GM18499 (cell line): ENCODE data around the gene NEURL1B.
"Not testable (repeated sequence)": the region's sequence is repeated elsewhere in the genome, so short reads cannot be mapped to it uniquely, and the experiment has no call there.

Experiments used
- ATAC-seq: cut with Tn5 transposase; IDR thresholded peaks from one replicate; pipeline ENCODE4 v1.9.1; 2021; ENCODE audit warnings: moderate number of reproducible peaks; ENCODE audit not compliant: insufficient read depth, unreplicated experiment

The NEURL1B gene

GRCh38 chr5:172710676-172711075, 69.6 kb downstream of the NEURL1B start:
- no peak for ATAC-seq

DNA sequence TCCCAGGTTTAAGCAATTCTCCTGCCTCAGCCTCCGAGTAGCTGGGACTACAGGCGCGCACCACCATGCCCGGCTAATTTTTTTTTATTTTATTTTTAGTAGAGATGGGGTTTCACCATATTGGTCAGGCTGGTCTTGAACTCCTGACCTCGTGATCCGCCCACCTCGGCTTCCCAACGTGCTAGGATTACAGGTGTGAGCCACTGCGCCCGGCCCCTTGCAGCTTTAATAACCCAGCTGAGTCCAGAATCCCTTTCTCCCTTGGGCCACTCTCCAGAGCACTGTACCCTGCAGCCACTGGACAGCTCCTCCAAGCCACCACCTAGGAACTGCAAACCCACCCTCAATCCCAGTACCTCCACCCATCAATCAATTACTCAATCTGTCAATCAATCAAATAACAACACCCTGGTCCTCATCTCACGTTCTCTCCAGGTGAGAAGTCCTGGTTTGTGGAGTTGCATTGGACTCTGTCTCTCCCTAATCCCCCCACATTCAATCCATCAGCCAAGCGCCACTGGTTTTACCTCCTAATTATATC, 70.3 kb downstream of the NEURL1B start:
- ATAC-seq: not testable (repeated sequence)

DNA sequence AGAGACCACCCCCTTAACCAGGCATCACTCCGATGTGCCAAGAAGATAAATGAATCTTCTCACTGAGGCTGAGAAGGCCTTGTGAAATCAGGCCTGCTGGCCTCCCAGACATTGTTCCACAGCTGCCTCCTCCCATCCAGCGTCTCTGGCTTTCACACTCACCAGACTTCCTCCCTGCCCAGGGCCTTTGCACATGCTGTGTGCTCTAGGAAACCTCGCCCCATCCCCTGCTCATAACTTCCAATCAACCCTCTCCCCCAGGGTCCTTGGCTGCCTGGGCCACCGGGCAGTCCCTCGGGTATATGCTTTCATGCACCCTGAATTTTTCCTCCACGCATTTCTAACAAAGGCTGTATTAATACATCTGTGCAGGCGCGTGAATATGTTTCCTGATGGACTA, 71.5 kb downstream of the NEURL1B start:
- no peak for ATAC-seq

GRCh38 chr5:172713113-172713808, 72.2 kb downstream of the NEURL1B start:
- ATAC-seq: no peak

- ATAC-seq: no peak
These were observed 72.9 kb downstream of the NEURL1B start for GRCh38 chr5:172713809-172714490.

- ATAC-seq: no peak
These were observed 73.7 kb downstream of the NEURL1B start for GRCh38 chr5:172714491-172715420.

DNA sequence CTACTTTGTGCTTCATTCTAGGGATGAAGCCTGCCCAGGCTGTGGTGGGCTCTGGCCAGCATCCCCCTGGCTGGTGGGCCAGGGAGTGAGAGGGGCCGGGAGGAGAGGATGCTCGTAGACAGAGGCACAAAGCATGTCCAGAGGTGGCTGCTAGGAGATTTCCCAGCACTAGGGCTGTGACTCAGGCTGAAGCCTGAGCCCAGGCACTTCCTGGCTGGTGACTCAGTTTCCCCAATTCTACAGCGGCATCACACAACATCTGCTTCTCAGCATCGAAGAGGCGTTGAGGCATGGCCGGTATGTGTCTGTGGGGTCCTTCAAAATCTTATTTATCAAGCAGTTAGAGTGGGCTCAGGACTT, 74.3 kb downstream of the NEURL1B start:
- no peak for ATAC-seq

DNA sequence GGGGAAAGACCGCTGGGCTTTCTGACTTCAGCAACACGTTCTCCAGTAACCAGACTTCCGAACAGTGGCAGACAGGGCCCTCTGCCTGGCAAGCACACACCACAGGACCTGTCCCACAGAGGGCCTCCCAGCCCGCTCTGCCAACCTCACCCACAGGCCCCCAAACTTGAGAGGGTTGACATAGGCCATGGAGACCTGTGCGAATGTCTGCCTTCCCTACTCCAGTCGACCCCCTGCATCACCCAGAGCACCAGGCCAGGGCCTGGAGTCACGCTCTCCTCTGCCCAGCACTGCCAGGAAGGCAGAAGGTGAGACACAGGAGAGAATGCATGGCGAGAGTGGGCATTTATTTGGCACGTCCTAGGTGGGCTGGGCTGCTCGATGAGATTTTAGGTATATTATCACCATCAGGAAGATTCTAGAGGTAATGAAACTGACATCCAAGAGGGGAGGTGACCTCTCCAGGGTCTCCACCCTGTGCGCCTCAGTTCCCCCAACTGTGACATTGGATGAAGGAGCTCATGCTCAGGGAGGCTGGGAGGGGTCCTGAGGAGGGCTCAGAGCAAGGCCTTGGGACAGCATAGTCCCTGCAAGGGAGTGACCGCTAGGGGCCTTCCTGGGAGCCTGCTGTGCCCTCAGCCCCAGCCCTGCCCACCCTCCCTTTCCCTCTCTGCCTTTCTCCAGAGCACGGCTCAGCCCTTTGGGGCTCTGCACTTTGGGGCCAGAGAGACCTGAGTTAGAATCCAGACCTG, 75.0 kb downstream of the NEURL1B start:
- ATAC-seq: no peak

DNA sequence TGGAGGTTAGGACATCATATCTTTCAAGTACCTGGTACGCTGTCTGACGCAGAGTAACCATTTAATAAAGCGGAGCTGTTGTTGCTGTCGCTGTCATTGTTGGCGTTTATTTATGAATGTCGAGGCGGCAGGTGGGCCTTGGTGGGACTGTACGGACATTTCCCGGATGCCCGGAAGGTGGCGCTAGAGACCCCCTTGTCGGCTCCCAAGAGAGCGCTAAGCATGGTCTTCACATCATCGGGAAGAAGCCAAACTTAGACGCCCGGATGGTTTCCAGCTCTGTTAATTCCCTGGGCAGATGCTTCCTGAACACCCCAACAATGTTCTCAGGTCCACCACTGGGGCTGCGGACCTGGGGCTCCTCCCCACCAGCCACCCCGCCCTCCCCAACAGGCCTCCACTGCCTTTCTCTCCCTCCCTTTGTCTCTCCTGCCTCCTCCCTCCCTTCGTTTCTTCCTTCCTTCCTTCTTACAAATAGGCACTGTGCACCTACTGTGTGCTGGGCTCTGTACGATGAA, 75.8 kb downstream of the NEURL1B start:
- no peak for ATAC-seq

- no peak for ATAC-seq
These were observed 76.6 kb downstream of the NEURL1B start for GRCh38 chr5:172717481-172718195.

DNA sequence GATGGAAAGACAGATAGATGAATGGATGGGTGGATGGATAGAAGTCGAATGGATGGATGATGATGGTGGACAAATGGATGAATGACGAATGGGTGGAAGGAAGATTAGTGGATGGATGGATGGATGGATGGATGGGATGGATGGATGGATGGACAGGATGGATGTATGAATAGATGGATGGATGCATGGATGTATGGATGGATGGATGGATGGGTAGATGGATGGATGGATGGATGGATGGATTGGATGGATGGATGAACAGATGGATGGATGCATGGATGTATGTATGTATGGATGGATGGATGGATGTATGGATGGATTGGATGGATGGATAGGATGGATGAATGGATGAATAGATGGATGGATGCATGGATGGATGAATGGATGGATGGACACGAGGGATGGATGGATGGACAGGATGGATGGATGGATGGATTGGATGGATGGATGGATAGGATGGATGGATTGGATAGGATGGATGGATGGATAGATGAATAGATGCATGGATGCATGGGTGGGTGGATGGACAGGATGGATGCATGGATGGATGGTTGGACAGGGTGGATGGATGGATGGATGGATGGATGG, 77.6 kb downstream of the NEURL1B start:
- no peak for ATAC-seq

GRCh38 chr5:172719211-172719610, 78.1 kb downstream of the NEURL1B start:
- ATAC-seq: no peak

DNA sequence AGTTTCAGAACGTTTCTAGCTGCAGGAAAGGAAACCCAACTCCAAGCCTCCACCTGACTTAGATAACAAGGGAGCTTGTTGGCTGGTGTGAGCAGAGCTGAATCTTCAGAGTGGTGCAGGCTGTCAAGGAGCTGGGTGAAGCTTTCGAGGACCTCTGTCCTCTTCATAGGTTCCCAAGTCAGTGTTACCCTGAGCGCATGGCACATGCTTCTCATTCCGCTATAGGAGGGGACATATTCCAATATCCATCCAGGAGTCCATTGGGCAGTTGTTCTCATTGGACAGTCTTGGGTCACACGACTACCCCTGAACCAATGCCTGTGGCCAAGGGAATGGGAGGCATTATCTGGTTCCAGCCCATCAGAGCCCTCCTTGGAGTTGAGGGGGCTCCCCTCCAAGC, 79.6 kb downstream of the NEURL1B start:
- ATAC-seq: no peak

- no peak for ATAC-seq
These were observed 80.6 kb downstream of the NEURL1B start for GRCh38 chr5:172721455-172722326.

- ATAC-seq: no peak
These were observed 81.3 kb downstream of the NEURL1B start for GRCh38 chr5:172722327-172722815.

DNA sequence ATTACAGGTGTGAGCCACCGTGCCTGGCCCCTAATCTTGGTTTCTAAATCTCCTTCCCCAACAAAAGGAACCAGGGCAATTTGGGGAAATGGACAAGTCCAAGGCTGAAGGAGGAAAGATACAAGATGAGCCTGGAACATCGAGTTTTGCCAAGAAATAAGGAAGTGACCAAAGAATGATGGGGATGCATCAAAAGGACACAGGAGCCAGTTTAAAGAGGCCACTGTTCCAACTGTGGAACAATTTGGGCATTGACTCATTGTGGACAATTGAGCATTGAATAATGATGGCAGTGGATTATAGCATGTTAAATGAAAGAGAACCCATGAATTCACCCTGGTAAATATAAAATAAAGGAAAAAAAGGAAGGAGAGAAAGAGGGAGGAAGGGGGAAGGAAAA, 82.4 kb downstream of the NEURL1B start:
- no peak for ATAC-seq

- no peak for ATAC-seq
These were observed 83.5 kb downstream of the NEURL1B start for GRCh38 chr5:172724242-172725183.
